ENCODE data around the gene RASSF9.
A peak's percentile ranks its signal among the peaks of the same experiment; 100 is the strongest.

Gene RASSF9

DNA sequence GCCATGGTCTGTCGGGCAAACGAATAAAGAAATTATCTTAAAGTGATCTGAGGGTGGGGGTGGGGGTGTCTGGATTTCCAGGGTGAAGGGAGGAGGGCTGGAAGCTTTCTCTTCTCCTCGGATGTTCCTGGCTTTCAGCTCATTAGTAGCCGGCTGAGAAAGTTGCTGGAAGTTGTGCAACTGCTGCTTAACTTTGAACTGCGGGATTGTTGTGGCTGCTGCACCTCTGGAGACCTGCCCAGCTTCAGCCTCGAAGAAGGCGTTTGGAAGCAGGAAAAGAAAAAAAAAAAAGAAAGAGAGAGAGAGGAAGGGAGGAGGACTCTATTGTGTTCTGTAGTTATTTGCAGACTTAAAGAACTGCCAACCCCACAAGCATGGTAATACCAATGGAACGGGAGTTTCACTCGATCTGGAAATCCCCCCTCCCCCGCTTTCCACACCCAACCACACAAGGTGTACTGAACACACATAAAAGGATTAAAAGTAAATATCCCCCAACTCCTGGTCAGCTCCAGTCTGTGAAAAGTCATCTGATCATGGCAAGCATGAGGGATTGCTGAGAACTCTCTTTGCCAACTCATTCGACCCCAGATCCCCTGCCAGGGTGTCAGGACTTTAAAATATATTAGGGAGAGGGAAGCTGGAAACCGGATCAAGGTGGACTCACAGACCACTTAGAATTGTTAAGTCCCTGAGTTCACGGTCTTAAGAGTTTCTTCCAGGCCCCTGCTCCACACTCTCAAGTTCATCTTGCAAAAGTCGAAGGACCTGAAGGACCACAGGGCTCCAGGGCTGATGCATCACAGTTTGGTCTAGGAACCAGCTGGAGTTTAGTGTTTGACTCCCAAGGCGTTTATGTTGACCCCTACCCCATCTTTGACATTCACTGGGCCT is at the start of gene RASSF9:
RASSF9 (minus strand) TSS at position 213 of the 894 bp plus-strand sequence; CDS start at position 5, 208 bp downstream.
- no peak for DNase-seq

DNA sequence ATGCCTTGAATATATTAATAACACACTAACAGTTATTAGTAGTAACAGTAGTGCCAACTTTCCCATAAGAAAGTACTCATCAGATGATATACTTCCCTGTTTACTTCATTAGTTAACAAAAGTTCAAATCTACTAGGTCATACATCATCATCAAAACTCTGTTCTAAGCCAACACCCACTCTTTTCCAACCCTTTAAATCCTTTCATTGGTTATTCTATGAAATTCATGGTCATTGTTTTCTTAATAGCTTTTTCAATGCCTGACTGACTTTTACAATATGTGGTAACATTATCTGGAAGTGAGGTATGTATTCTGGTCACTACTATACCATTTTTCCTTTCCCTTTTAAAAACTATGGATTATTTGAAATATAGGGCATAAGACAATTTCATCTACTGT is 47.6 kb upstream of the RASSF9 start:
- no peak for DNase-seq

DNA sequence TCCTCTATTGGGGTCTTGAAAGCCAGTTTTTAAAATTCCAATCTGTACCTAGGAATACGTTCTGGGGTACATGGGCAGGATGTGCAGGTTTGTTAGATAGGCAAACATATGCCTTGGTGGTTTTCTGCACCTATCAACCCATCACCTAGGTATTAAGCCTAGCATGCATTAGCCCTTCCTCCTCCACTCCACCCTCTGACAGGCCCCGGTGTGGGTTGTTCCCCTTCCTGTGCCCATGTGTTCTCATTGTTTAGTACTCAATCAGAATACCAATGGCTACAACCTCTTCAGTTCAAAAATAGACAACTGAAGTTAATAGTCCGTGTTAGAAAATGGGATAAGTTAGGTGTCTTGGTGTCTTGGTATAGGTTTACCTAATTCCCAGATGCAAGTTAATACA is 41.2 kb upstream of the RASSF9 start:
- no peak for DNase-seq

DNA sequence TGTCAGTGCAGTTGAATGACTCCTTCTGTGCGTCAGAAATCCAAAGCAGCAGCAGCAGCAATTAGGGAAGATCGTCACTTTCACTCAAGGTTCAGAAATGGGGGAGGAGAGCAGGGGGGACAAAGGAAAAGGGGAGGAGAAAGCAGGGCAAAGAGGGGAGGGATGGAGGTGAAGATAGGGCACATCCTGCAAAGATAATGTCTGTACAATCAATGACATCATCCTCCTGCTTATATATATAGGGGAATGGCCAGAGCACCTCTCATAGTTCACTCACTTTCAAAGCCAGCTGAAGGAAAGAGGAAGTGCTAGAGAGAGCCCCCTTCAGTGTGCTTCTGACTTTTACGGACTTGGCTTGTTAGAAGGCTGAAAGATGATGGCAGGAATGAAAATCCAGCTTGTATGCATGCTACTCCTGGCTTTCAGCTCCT is 37.8 kb upstream of the RASSF9 start, which contains the start of gene NTS:
NTS (plus strand) TSS at position 265 of the 431 bp plus-strand sequence; CDS start at position 374, 109 bp downstream.
- DNase-seq, result peak; percentile 16

DNA sequence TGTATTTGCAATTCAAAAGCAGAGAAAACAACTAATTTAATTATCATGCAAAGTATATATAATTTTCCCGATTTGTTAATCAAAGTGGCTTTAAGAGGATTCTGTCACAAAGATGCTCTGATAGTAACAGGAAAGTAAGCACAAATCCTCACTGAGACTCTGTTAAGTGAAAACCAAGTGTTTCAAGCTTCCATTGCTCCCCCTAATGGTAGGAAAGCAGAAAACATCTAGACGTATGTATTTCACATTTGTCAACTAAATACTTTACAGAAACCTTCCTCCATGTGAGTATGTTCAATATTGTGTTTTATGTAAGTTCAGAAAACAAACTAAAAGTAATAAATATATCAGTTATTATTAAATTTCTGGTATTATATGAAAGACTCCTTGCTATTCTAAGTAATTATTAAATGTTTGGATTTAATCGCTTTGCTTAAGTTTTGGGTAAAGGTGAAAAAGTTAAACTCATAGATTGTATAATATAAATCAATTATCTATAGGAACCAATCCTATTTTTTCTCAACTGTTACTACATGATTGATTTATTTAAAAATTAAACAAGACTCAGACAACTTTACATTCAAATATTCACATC is 36.4 kb upstream of the RASSF9 start:
- peak; percentile 93 for DNase-seq

- DNase-seq, result peak; percentile 50
Measured at GRCh38 chr12:85866986-85867776, 31.0 kb upstream of the RASSF9 start.

GRCh38 chr12:85865890-85866289 is 29.7 kb upstream of the RASSF9 start:
- DNase-seq, result no peak

DNA sequence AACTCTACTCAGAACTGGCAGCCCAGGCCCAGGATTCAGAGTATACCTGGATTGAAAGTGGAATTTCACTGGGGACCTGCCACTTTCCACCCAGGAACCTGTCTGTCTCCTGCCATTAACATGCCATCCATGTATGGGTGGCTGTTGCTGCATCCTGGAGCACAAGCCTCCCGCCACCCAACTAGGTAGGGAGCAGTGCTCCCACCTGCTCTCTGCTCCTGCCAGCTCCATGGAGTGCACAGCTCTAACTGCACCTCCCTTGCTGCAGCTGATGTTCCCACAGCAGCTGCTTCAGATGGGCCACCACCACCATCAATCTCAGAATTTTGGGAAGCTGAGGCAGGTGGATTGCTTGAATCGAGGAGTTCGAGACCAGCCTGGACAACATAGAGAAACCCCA is 20.8 kb upstream of the RASSF9 start:
- DNase-seq, result no peak

- DNase-seq, result no peak
Measured at GRCh38 chr12:85855305-85855704, 19.1 kb upstream of the RASSF9 start.

DNA sequence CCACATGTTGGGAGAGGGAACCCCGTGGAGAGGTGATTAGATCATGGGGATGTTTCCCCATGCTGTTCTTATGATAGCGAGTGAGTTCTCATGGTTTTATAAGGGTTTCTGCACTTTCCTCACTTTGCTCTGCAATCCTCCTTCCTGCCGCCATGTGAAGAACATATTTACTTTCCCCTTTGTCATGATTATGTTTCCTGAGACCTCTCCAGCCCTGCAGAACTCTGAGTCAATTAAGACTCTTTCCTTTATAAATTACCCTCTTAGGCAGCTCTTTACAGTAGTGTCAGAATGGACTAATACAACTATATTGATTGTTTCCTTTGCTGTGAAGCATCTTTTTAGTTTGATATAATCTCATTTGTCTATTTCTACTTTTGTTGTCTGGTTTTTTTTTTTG is 13.1 kb upstream of the RASSF9 start:
- DNase-seq, result no peak

GRCh38 chr12:85843606-85844310 is 7.5 kb upstream of the RASSF9 start:
- DNase-seq, result no peak

GRCh38 chr12:85835426-85836196 is 598 bp downstream of the RASSF9 start:
- no peak for DNase-seq

DNA sequence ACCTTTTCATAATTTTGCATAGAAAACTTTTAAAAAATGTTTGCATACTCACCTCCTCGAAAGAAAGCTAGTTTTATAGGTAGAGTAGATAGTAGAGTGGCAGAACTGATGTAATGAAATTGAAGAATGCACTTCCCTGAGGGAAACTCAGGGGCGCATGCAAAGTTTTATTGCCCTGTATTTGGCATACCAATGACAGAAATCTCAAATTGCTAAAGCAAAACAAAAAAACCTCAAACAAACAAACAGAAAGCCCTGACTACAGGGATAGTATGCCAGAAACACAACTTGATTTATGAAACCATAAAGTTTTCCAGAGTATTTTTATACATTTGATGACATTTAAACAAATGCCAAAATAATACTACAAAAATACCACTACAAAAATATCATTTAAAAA is 1.8 kb downstream of the RASSF9 start:
- peak; percentile 42 for DNase-seq

- DNase-seq, result peak; percentile 34
Measured at GRCh38 chr12:85833579-85833978, 2.6 kb downstream of the RASSF9 start.

DNA sequence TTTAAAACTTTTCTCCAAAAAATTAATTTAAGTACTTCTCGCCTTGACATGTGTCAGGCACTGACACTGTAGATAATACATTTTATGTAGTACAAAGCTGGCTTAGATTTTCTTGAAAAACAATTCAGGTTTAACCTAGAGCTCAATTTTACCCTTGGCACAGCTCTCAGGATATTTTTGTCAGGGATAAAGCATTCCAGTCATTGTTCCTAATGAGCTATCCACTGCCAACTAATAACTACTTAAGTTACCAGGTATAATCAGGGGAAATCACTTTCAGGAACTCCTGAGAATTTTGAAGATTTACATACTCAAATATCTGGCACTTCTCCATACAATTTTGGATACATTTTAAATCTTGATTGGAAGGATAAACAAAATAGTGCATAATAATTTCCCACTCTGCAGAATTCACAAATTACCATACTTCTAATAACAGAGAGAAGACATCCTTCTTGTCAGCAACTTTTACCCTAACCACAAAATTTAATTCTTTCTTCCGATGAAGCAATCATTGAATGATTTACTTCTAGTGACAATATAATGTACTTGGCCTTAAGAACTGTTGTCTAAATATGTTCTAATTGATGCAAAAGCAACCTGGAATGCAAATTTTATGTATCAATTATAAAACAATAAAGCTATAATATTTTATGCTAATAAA is 4.8 kb downstream of the RASSF9 start:
- DNase-seq, result no peak

DNA sequence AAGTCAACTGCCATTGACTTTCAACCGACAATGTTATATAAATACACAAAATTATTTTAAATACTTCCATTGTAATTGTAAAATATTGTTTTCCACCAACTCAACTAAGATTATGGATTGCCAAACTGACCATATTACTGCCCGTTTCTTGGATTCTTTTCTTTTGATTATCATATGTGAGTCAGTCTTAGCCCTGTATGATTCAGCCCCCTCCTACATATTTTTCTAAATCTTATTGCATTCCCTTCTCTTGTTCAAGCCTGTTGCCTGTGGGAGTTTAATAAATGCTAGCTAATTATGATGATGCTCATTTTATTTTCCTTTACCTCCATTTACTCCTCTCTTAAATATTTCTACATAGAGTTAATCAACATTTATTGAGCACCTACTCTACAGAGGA is 6.8 kb downstream of the RASSF9 start:
- no peak for DNase-seq

DNA sequence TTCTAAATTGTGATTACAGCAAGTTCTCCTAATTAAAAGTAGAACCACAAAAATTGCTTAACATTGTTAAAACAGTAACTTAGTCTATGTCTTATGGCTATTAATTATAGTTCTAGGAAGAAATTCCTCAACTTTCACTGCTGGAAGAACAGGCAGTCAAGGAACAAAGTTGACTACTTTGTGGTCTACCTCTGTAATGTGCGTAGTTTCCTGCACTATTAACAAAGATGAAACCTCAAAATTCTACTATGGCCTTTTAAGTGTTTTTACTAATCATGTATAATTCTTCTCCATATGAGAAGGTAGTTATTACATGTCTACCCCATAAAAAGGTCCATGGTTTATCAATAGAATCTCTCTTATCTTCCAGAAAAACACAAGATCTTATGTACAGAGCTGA is 7.6 kb downstream of the RASSF9 start:
- no peak for DNase-seq

DNA sequence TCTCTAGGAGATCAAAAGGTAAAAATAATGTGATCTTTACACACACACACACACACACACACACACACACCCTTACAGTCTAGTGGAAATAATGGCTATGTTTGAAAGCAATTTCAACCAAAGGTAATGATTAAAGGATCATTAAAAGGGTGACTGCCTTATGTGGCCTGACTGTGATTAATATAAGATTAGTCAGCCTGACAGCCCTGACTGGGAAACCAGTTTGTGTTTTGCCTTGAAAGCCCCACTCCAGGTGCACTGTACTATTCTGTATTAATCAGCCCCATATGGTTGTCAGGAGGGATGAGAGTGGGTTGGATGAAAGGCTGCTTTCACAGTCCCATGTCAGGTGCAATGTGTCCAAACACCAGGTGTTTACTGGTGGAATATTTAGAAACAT is 10.5 kb downstream of the RASSF9 start:
- peak; percentile 5 for DNase-seq

- no peak for DNase-seq
Measured at GRCh38 chr12:85823436-85824180, 12.6 kb downstream of the RASSF9 start.

GRCh38 chr12:85821759-85822158 is 14.4 kb downstream of the RASSF9 start:
- no peak for DNase-seq

DNA sequence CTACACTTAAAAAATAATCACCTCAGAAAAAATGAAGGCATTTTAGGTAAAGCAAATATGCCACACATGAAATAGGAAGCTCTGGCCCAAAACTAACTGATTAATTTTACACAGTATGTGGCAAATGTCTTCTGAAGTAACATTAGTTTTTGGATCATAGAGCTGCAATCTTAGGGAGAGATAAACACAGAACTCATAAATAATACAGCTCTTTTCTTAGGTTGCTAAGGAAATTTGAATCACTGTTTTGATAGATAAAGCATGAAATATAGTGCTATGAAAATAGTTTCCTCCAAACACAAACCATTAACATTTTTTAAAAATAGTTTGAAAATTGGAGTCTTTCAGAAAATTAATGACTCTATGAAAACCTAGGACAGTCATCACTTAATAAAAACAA is 15.0 kb downstream of the RASSF9 start:
- DNase-seq, result no peak
